ENCODE results near the gene IGFL4.

IGFL4 gene

GRCh38 chr19:46076031-46076880 is 35.5 kb upstream of the IGFL4 start:
- peaks cover 4 to 7% of the 10 kb centered on the region in 2 donors for H3K4me1 Mint-ChIP-seq (ENCODE audit: low read depth in 2 of 2)
- no peak overlapping the region for H3K27ac Mint-ChIP-seq

GRCh38 chr19:46073268-46073922 is 32.6 kb upstream of the IGFL4 start:
- ATAC-seq (replicated peaks) (no peak), DNase-seq (no peak)
- Mint-ChIP-seq H3K4me1 (ENCODE audit: low read depth in 2 of 2) (peaks cover 4 to 7% of the 10 kb centered on the region in 2 donors), H3K27ac (no peak overlapping the region), H3K27me3 (peaks cover 81 to 89% of the 10 kb centered on the region in 2 donors), H3K36me3 (ENCODE audit: insufficient read depth) (no peaks in the 10 kb centered on the region), H3K4me3 (no peak overlapping the region), H3K9me3 (no peaks in the 10 kb centered on the region)

More at GRCh38 chr19:46076031-46076880, 35.5 kb upstream of the IGFL4 start:
- H3K36me3 Mint-ChIP-seq (ENCODE audit: insufficient read depth), result no peaks in the 10 kb centered on the region
- peaks cover 78 to 94% of the 10 kb centered on the region in 2 donors for H3K27me3 Mint-ChIP-seq
- H3K9me3 Mint-ChIP-seq, result no peaks in the 10 kb centered on the region
- ATAC-seq (replicated peaks), result no peak
- no peak overlapping the region for H3K4me3 Mint-ChIP-seq
- DNase-seq, result no peak

GRCh38 chr19:46069806-46070341 is 29.1 kb upstream of the IGFL4 start:
- no peak overlapping the region for H3K4me3 Mint-ChIP-seq
- no peaks in the 10 kb centered on the region for H3K36me3 Mint-ChIP-seq (ENCODE audit: insufficient read depth)
- ATAC-seq (replicated peaks), result no peak
- H3K27ac Mint-ChIP-seq, result no peak overlapping the region
- H3K4me1 Mint-ChIP-seq (ENCODE audit: low read depth in 2 of 2), result no peaks in the 10 kb centered on the region
- no peaks in the 10 kb centered on the region for H3K9me3 Mint-ChIP-seq
- peaks cover 78 to 88% of the 10 kb centered on the region in 2 donors for H3K27me3 Mint-ChIP-seq
- DNase-seq, result no peak

- Mint-ChIP-seq H3K9me3 (no peaks in the 10 kb centered on the region), H3K4me1 (ENCODE audit: low read depth in 2 of 2) (no peaks in the 10 kb centered on the region), H3K27ac (no peak overlapping the region), H3K4me3 (no peak overlapping the region), H3K27me3 (peaks cover 82 to 86% of the 10 kb centered on the region in 2 donors), H3K36me3 (ENCODE audit: insufficient read depth) (no peaks in the 10 kb centered on the region)
- DNase-seq (no peak), ATAC-seq (replicated peaks) (no peak)
These were observed 27.8 kb upstream of the IGFL4 start for GRCh38 chr19:46068345-46069258.

- Mint-ChIP-seq H3K4me3 (no peak overlapping the region), H3K4me1 (ENCODE audit: low read depth in 2 of 2) (no peaks in the 10 kb centered on the region), H3K36me3 (ENCODE audit: insufficient read depth) (no peaks in the 10 kb centered on the region), H3K27ac (no peak overlapping the region), H3K9me3 (no peaks in the 10 kb centered on the region), H3K27me3 (peaks cover 80 to 86% of the 10 kb centered on the region in 2 donors)
- no peak for ATAC-seq (replicated peaks)
- no peak for DNase-seq
These were observed 26.9 kb upstream of the IGFL4 start for GRCh38 chr19:46067691-46068090.

GRCh38 chr19:46066471-46066870 is 25.7 kb upstream of the IGFL4 start:
- Mint-ChIP-seq H3K27me3 (peaks cover 81 to 85% of the 10 kb centered on the region in 2 donors), H3K27ac (no peak overlapping the region), H3K9me3 (no peaks in the 10 kb centered on the region), H3K4me3 (no peak overlapping the region), H3K36me3 (ENCODE audit: insufficient read depth) (no peaks in the 10 kb centered on the region), H3K4me1 (ENCODE audit: low read depth in 2 of 2) (no peaks in the 10 kb centered on the region)
- ATAC-seq (replicated peaks), result no peak
- no peak for DNase-seq

- no peaks in the 10 kb centered on the region for H3K9me3 Mint-ChIP-seq
- DNase-seq, result no peak
- ATAC-seq (replicated peaks), result no peak
- H3K36me3 Mint-ChIP-seq (ENCODE audit: insufficient read depth), result no peaks in the 10 kb centered on the region
- H3K4me1 Mint-ChIP-seq (ENCODE audit: low read depth in 2 of 2), result no peaks in the 10 kb centered on the region
- H3K27ac Mint-ChIP-seq, result no peak overlapping the region
- H3K27me3 Mint-ChIP-seq, result peaks cover 72 to 85% of the 10 kb centered on the region in 2 donors
- no peak overlapping the region for H3K4me3 Mint-ChIP-seq
These were observed 24.8 kb upstream of the IGFL4 start for GRCh38 chr19:46065486-46066071.

GRCh38 chr19:46063201-46063600 is 22.4 kb upstream of the IGFL4 start:
- Mint-ChIP-seq H3K27me3 (peaks cover 72 to 87% of the 10 kb centered on the region in 2 donors), H3K36me3 (ENCODE audit: insufficient read depth) (no peaks in the 10 kb centered on the region), H3K27ac (no peak overlapping the region), H3K4me3 (no peak overlapping the region), H3K9me3 (no peaks in the 10 kb centered on the region), H3K4me1 (ENCODE audit: low read depth in 2 of 2) (no peaks in the 10 kb centered on the region)
- ATAC-seq (replicated peaks), result no peak
- DNase-seq, result no peak

- H3K4me3 Mint-ChIP-seq, result no peak overlapping the region
- DNase-seq, result no peak
- peaks cover 73 to 87% of the 10 kb centered on the region in 2 donors for H3K27me3 Mint-ChIP-seq
- H3K9me3 Mint-ChIP-seq, result no peaks in the 10 kb centered on the region
- no peaks in the 10 kb centered on the region for H3K36me3 Mint-ChIP-seq (ENCODE audit: insufficient read depth)
- H3K27ac Mint-ChIP-seq, result no peak overlapping the region
- ATAC-seq (replicated peaks), result no peak
- no peaks in the 10 kb centered on the region for H3K4me1 Mint-ChIP-seq (ENCODE audit: low read depth in 2 of 2)
These were observed 19.2 kb upstream of the IGFL4 start for GRCh38 chr19:46060012-46060411.

GRCh38 chr19:46058778-46059177 is 18.0 kb upstream of the IGFL4 start:
- no peak for DNase-seq
- Mint-ChIP-seq H3K27ac (no peak overlapping the region), H3K9me3 (no peaks in the 10 kb centered on the region), H3K36me3 (ENCODE audit: insufficient read depth) (no peaks in the 10 kb centered on the region), H3K27me3 (peaks cover 76 to 88% of the 10 kb centered on the region in 2 donors), H3K4me1 (ENCODE audit: low read depth in 2 of 2) (no peaks in the 10 kb centered on the region), H3K4me3 (no peak overlapping the region)
- no peak for ATAC-seq (replicated peaks)

GRCh38 chr19:46056536-46056935 is 15.7 kb upstream of the IGFL4 start:
- no peaks in the 10 kb centered on the region for H3K4me1 Mint-ChIP-seq (ENCODE audit: low read depth in 2 of 2)
- no peaks in the 10 kb centered on the region for H3K9me3 Mint-ChIP-seq
- peaks cover 71 to 84% of the 10 kb centered on the region in 2 donors for H3K27me3 Mint-ChIP-seq
- H3K4me3 Mint-ChIP-seq, result no peak overlapping the region
- no peak overlapping the region for H3K27ac Mint-ChIP-seq
- ATAC-seq (replicated peaks), result no peak
- no peaks in the 10 kb centered on the region for H3K36me3 Mint-ChIP-seq (ENCODE audit: insufficient read depth)
- no peak for DNase-seq

- no peak overlapping the region for H3K4me3 Mint-ChIP-seq
- H3K27ac Mint-ChIP-seq, result no peak overlapping the region
- ATAC-seq (replicated peaks) (no peak), DNase-seq (no peak)
- H3K36me3 Mint-ChIP-seq (ENCODE audit: insufficient read depth), result no peaks in the 10 kb centered on the region
- H3K9me3 Mint-ChIP-seq, result no peaks in the 10 kb centered on the region
- H3K4me1 Mint-ChIP-seq (ENCODE audit: low read depth in 2 of 2), result no peaks in the 10 kb centered on the region
- peaks cover 82 to 93% of the 10 kb centered on the region in 2 donors for H3K27me3 Mint-ChIP-seq
These were observed 12.1 kb upstream of the IGFL4 start for GRCh38 chr19:46052896-46053295.

- no peak overlapping the region for H3K27ac Mint-ChIP-seq
- H3K4me3 Mint-ChIP-seq, result no peak overlapping the region
- H3K9me3 Mint-ChIP-seq, result no peaks in the 10 kb centered on the region
- no peaks in the 10 kb centered on the region for H3K36me3 Mint-ChIP-seq (ENCODE audit: insufficient read depth)
- no peak for ATAC-seq (replicated peaks)
- peaks cover 81 to 95% of the 10 kb centered on the region in 2 donors for H3K27me3 Mint-ChIP-seq
- no peak for DNase-seq
- H3K4me1 Mint-ChIP-seq (ENCODE audit: low read depth in 2 of 2), result no peaks in the 10 kb centered on the region
These were observed 8.8 kb upstream of the IGFL4 start for GRCh38 chr19:46049597-46049996.
